GM18505 (cell line): ENCODE measurements around the gene CXCL8.
"Not testable (repeated sequence)": the region's sequence is repeated elsewhere in the genome, so short reads cannot be mapped to it uniquely, and the experiment has no call there.

Source experiments
- ATAC-seq: cut with Tn5 transposase; IDR thresholded peaks from one replicate; pipeline ENCODE4 v1.9.1; 2021; ENCODE audit not compliant: unreplicated experiment
- POLR2A ChIP-seq: IDR thresholded peaks from 4 replicates; pipeline ENCODE4 v1.6.1; 2011; ENCODE audit warnings: borderline replicate concordance; ENCODE audit not compliant: insufficient read depth, insufficient read length; ENCODE audit errors: extremely low read depth

Gene CXCL8

DNA sequence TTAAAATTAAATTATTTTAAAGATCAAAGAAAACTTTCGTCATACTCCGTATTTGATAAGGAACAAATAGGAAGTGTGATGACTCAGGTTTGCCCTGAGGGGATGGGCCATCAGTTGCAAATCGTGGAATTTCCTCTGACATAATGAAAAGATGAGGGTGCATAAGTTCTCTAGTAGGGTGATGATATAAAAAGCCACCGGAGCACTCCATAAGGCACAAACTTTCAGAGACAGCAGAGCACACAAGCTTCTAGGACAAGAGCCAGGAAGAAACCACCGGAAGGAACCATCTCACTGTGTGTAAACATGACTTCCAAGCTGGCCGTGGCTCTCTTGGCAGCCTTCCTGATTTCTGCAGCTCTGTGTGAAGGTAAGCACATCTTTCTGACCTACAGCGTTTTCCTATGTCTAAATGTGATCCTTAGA is at the start of gene CXCL8:
Gene CXCL8, plus strand, starts transcription at position 217 of the 426 bp plus-strand sequence. Its CDS starts 90 bp downstream, at position 307.
- no peak for TF ChIP-seq POLR2A
- peak; percentile 62 for ATAC-seq

- not testable (repeated sequence) for ATAC-seq
Measured at GRCh38 chr4:73691201-73691600, 49.2 kb upstream of the CXCL8 start.

DNA sequence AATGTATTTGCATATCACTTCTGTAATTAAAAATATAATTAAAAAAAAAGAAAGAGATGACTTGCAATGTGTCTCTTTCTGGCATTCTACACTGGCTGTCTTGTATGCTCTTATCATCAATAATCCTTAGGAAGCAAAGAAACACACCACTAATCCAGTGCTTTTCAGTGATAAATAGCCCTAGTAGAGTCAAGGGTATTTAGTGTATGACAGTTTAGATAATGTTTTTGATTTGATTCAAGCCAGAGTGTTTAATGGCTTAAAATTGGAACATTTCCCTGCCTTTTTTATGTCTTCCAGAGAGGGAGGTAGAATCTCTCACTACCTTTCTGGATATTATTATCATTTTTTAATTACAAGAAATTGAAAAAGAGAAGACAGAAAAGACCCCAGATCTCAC is 48.6 kb upstream of the CXCL8 start:
- no peak for ATAC-seq
- TF ChIP-seq POLR2A: no peak

DNA sequence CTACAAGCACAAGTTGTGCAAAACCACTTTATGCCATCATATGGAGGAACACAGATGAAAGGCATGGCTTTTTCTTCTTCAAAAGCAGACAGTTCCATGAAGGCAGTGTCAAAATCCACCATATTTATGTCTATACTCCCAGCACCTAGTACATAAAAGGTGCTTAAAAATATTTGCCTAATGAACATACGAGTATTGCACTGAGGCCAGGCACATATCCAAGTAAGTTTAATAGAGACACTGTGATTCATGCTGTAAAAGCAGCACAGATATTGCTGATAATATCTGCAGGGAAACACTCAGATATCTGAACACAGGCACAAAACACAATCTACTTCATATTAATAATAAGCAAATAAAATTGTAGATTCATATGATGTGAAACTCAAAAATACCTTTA is 48.1 kb upstream of the CXCL8 start:
- no peak for TF ChIP-seq POLR2A
- ATAC-seq: no peak

DNA sequence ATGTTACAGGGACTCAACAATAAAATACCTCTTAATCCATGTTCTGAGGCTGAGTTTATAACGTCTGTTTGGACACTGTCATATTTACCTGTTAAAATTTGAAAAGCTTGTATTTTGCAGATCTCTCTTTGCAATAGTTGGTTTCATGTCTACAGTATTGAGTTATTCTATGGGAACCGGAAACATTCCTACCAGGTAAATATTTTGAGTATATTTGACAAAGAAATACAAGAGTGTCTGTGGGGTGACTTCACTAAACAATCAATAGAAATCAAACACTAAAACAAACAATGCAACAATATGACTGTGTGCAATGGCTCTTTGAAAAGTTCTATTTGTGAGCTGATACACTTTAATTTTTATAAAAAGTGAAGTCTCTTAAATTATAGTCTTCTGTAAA is 47.7 kb upstream of the CXCL8 start:
- TF ChIP-seq POLR2A: no peak
- no peak for ATAC-seq

GRCh38 chr4:73693811-73694210 is 46.6 kb upstream of the CXCL8 start:
- no peak for ATAC-seq
- no peak for TF ChIP-seq POLR2A

DNA sequence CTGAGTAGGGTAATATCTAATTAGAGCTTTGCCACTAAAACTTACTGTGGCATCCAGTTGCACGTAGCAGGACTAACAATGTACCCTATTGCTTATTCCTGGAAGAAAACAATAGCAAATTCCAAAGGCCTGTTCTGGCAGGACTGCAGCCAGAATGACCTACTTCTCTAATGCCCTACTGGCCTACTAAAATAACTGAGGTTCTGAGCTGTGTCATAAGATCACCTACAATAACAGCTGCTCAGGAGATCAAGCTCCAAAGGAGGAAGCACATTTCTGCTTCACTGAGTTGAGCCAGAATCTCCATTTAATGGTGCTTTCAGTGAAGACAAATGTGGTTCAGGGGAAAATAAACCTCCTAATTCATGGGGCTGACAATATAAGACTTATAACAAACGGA is 42.2 kb upstream of the CXCL8 start:
- no peak for ATAC-seq
- TF ChIP-seq POLR2A: no peak

- no peak for ATAC-seq
- TF ChIP-seq POLR2A: no peak
Measured at GRCh38 chr4:73701116-73701515, 39.3 kb upstream of the CXCL8 start.

- no peak for TF ChIP-seq POLR2A
- no peak for ATAC-seq
Measured at GRCh38 chr4:73702796-73703287, 37.5 kb upstream of the CXCL8 start.

DNA sequence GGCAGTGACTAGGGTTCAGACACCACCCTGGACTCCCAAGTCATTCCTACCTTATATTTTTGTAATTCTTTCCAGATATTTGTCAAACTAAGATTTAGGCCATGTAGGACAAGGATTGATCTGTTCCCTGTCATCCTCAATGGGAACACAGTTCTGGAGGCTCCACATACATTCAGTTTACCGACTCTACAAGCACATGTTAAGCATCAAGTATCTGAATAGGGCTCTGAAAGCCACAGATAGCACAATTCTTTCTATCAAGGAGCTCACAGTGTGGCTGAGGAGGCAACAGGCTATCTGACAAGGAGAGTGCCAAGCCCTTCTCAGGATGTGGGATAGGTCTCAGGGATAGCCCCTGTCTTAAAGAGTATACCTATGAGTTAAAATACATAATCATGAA is 37.0 kb upstream of the CXCL8 start:
- ATAC-seq: no peak

GRCh38 chr4:73704314-73705055 is 35.9 kb upstream of the CXCL8 start:
- ATAC-seq: no peak
- no peak for TF ChIP-seq POLR2A

More for the DNA sequence above, 37.0 kb upstream of the CXCL8 start:
- TF ChIP-seq POLR2A: no peak

DNA sequence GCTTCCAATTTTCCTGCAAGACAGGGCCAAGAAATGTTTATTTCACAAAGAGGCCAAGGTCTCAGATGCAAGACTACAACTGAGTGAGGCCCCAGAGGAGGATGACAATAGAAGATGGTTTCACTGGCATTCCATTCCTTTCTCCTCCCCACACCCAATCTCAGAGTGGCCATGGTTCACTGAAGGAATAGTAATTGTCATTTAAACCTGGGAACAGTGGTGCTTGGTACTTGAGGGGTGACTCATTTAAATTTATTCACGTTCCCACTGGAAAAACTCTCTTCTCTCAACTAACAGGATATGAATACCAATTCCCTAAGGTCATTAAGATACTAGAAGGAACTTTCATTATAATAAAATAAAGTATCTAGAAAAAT is 35.3 kb upstream of the CXCL8 start:
- no peak for ATAC-seq
- no peak for TF ChIP-seq POLR2A

- no peak for ATAC-seq
- no peak for TF ChIP-seq POLR2A
Measured at GRCh38 chr4:73705721-73706120, 34.6 kb upstream of the CXCL8 start.

GRCh38 chr4:73706811-73707210 is 33.6 kb upstream of the CXCL8 start:
- TF ChIP-seq POLR2A: no peak
- no peak for ATAC-seq
